Lower leg skin (tissue), 4 donors: ENCODE data around the gene DCAF4L1. TPM values are rescaled to one million over a fixed set of nuclear protein-coding genes. Genes with fewer than 3 reads are reported as not detected.

Source experiments
- DNase-seq, 2 donors: peaks; one replicate each; pipeline ENCODE4 v3.0.0-alpha.2; 2019; ENCODE audit warnings: low spot score in 2 of 2
- H3K4me3 ChIP-seq: fragments of 200-600 bp; sonication (generic); 2 replicates; pipeline ENCODE4 v1.5.1; 2017; ENCODE audit warnings: mild to moderate bottlenecking, low read depth; ENCODE audit not compliant: poor library complexity, severe bottlenecking
- POLR2A ChIP-seq, 2 donors: fragments of 450-650 bp; IDR thresholded peaks; one replicate each; pipeline ENCODE4 v1.6.1; 2016 to 2017; ENCODE audit warnings: antibody characterized with exemption in 2 of 2, mild to moderate bottlenecking in 1 of 2, moderate library complexity in 1 of 2
- WGBS, 2 donors: methylation state at CpG; one replicate each; pipeline ENCODE4 v1.1.5; 2018; 5-methylcytosine and 5-hydroxymethylcytosine counted together
- intact Hi-C: fragments of 100-400 bp; cut with DNase I; formaldehyde crosslinking; loops from one replicate; pipeline ENCODE4 v1.15.0; 2023; ENCODE audit warnings: low total_unique reads
- total RNA-seq, 4 donors: library from RNA; depleted of rRNA; stranded (reverse); fragments of >200 nt; gene quantifications; one replicate each; pipeline ENCODE4 v1.1.0, GENCODE V29; 2016
- TF ChIP-seq, protein P1 (sequence below), 3 donors: fragments of 450-650 bp; IDR thresholded peaks; one replicate each; pipeline ENCODE4 v1.5.1; 2016; ENCODE audit warnings: antibody characterized with exemption in 3 of 3, mild to moderate bottlenecking in 3 of 3, moderate library complexity in 2 of 3

The DCAF4L1 gene
- total RNA-seq, 4 donors from 2014 or later, result 0.06 to 0.23 TPM; not detected in 2

DNA sequence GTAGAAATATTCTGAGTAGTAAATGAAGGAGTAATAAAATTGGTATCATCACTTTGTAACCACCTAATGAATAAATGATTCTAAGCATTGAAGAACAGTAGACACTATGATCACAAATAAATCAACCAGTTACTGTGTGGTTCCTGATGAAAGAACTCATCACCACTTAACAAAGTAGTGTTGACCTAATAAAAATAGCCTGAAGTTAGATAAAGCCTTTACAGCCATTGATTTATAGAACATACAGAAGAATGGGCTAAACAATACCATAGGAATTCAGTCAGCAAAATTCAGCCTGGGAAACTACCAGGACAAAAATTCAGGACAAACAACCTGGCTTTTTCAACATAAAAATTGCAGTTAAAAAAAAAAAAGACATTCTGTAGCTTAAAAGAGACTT, 17.8 kb downstream of the DCAF4L1 start:
- TF ChIP-seq, protein P1, sequence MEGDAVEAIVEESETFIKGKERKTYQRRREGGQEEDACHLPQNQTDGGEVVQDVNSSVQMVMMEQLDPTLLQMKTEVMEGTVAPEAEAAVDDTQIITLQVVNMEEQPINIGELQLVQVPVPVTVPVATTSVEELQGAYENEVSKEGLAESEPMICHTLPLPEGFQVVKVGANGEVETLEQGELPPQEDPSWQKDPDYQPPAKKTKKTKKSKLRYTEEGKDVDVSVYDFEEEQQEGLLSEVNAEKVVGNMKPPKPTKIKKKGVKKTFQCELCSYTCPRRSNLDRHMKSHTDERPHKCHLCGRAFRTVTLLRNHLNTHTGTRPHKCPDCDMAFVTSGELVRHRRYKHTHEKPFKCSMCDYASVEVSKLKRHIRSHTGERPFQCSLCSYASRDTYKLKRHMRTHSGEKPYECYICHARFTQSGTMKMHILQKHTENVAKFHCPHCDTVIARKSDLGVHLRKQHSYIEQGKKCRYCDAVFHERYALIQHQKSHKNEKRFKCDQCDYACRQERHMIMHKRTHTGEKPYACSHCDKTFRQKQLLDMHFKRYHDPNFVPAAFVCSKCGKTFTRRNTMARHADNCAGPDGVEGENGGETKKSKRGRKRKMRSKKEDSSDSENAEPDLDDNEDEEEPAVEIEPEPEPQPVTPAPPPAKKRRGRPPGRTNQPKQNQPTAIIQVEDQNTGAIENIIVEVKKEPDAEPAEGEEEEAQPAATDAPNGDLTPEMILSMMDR (IDR thresholded peaks at IDR 0.05), result no peak
- no peak for TF ChIP-seq POLR2A (IDR thresholded peaks at IDR 0.05)
- intact Hi-C loops, result no loop called here
- H3K4me3 ChIP-seq, result no peak overlapping the region
- no peak for DNase-seq

DNA sequence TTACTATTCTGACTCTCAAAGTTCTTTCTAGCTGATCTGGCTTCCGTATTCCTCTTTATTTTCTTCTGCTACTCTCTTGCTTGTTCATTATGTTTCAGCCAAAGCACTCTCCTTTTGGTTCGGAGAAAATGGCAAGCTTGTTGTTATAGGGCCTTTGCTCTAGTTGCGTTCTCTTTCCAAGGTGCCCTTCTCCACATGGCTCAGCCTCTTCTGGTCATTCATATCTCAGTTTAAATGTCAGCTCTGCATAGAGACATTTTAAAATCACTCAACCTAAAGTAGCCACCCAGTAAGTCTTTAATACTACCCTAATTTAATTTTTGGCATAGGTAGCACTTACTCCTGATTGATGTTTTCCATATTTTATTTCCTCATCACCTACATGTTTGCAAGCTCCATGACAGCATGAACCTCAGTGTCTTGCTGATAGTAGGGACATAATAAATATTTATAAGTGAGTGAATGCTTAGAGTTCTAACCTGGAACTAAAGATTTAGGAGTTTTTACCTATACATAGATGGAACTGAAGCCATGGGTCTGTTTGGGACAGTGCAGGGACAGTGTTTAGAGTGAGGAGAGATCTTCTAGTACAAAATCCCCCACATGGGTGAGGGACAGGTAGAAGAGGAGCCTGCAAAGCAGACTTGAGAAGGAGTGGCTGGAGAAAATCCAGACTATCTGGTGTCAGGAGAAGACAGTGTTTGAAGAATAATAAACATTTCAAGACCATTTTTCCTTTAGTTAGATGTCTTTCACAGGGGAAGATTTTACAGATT, 26.6 kb downstream of the DCAF4L1 start:
- DNase-seq, result no peak
- WGBS, 2 donors, result 95% methylated on average over 3 of the region's 3 CpGs
- TF ChIP-seq, protein P1 (IDR thresholded peaks at IDR 0.05), result no peak
- intact Hi-C loops, result no loop called here
- H3K4me3 ChIP-seq, result no peak overlapping the region

DNA sequence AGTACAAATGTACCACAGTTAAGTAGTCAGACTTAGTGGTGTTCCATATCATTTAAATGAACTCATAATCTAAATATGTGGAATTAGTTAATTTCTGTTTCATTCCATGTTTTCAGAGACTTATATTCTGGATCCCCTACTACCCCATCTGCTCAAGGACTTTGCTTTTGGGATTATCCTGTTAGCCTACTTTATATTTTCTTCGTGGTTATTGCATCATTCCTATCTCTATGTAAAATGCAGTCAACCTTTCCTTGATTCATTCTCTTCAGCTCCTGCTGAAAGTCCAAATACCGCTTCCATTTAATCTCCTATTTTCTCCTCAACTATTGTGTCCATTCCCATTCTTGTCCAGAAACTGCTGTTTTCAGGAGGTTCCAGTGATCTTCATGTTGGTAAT, 33.9 kb downstream of the DCAF4L1 start:
- no peak for DNase-seq
- H3K4me3 ChIP-seq, result no peak overlapping the region
- WGBS, 2 donors, result 94 to 95% methylated on average over 2 of the region's 2 CpGs
- TF ChIP-seq, protein P1 (IDR thresholded peaks at IDR 0.05), result no peak
- no peak for TF ChIP-seq POLR2A (IDR thresholded peaks at IDR 0.05)
- intact Hi-C loops, result no loop called here

GRCh38 chr4:42018451-42018850, 36.9 kb downstream of the DCAF4L1 start:
- intact Hi-C loops, result no loop called here
- WGBS, 2 donors, result 85 to 92% methylated on average over 2 of the region's 2 CpGs

More at GRCh38 chr4:42018451-42018850, 36.9 kb downstream of the DCAF4L1 start:
- TF ChIP-seq, protein P1 (IDR thresholded peaks at IDR 0.05), result no peak
- TF ChIP-seq POLR2A (IDR thresholded peaks at IDR 0.05), result no peak
- H3K4me3 ChIP-seq, result no peak overlapping the region
- no peak for DNase-seq

Other genes with a start within 250 kb of the DCAF4L1 start
- not detected for gene PHOX2B, start 233.0 kb upstream of the DCAF4L1 start, total RNA-seq
- gene TMEM33, start 46.3 kb upstream of the DCAF4L1 start, total RNA-seq, result 10 to 100 TPM; 42.5 to 59.9 (median 49.1) TPM
- 10 to 100 TPM; 32.2 to 40.8 (median 34.8) TPM for gene SLC30A9, start 8.8 kb downstream of the DCAF4L1 start, total RNA-seq
- not detected for gene BEND4, start 170.9 kb downstream of the DCAF4L1 start, total RNA-seq